Measurements from ENCODE around the gene SMDT1.

SMDT1 gene

DNA sequence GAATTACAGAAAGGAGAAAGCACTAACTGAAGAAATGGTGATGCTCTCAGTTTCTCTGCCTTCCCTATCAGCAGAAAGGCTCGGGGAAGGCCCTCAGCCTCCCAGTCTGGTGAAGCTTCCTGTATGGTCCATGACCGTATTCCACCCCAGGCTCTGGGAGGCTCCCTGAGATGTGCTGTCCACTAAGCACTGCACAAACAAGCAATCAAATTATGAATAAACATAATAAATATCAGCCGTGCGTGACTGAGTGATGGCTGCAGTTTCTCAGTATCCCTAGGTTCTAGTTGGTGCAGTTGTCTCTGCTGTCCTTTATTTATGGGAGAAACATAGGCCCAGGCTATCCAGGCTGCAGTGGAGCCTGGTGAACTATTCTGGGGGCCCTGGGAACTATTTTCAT, 3.6 kb downstream of the SMDT1 start:
- Histone ChIP-seq H3K4me3 (ENCODE audit: control insufficient read depth in 1 of 7, extremely low read depth in 1 of 7, insufficient read depth in 4 of 7, low read depth in 2 of 7, low read length in 6 of 7) (no peak overlapping the region), H3K36me3 (ENCODE audit: control insufficient read depth in 4 of 4, insufficient read depth in 4 of 4, low read length in 3 of 4) (peaks cover 12 to 52% (median 43%) of the 10 kb centered on the region in 4 experiments), H3K9me3 (ENCODE audit: control extremely low read depth in 1 of 5, control insufficient read depth in 4 of 5, insufficient read depth in 2 of 5, low read depth in 1 of 5, low read length in 4 of 5) (no peaks in the 10 kb centered on the region), H3K27me3 (replicated peaks in 2 of 5; ENCODE audit: control insufficient read depth in 4 of 5, insufficient read depth in 5 of 5, low read length in 4 of 5) (no peaks in the 10 kb centered on the region), H3K27ac (ENCODE audit: insufficient read depth in 1 of 2, low read depth in 1 of 2, low read length in 2 of 2, poor library complexity in 1 of 2, severe bottlenecking in 2 of 2) (no peak overlapping the region), H3K4me1 (ENCODE audit: control extremely low read depth in 1 of 4, control insufficient read depth in 4 of 4, insufficient read depth in 4 of 4, low read length in 3 of 4) (peaks cover 5 to 19% (median 11%) of the 10 kb centered on the region in 4 experiments)
- WGBS (ENCODE audit: insufficient coverage), result 100% methylated on average over 3 of the region's 4 CpGs
- no peak for DNase-seq
- POLR2A ChIA-PET, result no interaction called here
- CTCF ChIA-PET, result no interaction called here

DNA sequence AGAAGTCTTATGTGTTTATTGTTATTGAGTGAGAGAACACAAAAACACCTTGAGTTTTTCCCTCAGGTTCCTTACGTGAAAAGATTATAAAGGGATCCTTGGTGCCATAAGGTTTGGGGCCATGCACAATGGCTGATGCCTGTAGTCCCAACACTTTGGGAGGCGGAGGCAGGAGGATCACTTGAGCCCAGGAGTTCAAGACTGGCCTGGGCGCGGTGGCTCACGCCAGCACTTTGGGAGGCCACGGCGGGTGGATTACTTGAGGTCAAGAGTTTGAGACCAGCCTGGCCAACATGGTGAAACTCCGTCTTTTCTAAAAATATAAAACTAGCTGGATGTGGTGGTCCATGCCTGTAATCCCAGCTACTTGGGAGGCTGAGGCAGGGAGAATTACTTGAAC, 5.4 kb downstream of the SMDT1 start:
- Histone ChIP-seq H3K4me3 (ENCODE audit: control insufficient read depth in 1 of 7, extremely low read depth in 1 of 7, insufficient read depth in 4 of 7, low read depth in 2 of 7, low read length in 6 of 7) (no peak overlapping the region), H3K4me1 (ENCODE audit: control extremely low read depth in 1 of 4, control insufficient read depth in 4 of 4, insufficient read depth in 4 of 4, low read length in 3 of 4) (peaks cover 5 to 19% (median 8%) of the 10 kb centered on the region in 4 experiments), H3K27me3 (replicated peaks in 2 of 5; ENCODE audit: control insufficient read depth in 4 of 5, insufficient read depth in 5 of 5, low read length in 4 of 5) (no peaks in the 10 kb centered on the region), H3K36me3 (ENCODE audit: control insufficient read depth in 4 of 4, insufficient read depth in 4 of 4, low read length in 3 of 4) (peaks cover 12 to 57% (median 47%) of the 10 kb centered on the region in 4 experiments), H3K27ac (ENCODE audit: insufficient read depth in 1 of 2, low read depth in 1 of 2, low read length in 2 of 2, poor library complexity in 1 of 2, severe bottlenecking in 2 of 2) (no peak overlapping the region), H3K9me3 (ENCODE audit: control extremely low read depth in 1 of 5, control insufficient read depth in 4 of 5, insufficient read depth in 2 of 5, low read depth in 1 of 5, low read length in 4 of 5) (peaks cover 0 to 4% (median 0%) of the 10 kb centered on the region in 5 experiments)
- ChIA-PET CTCF (no interaction called here), POLR2A (no interaction called here)
- DNase-seq, result no peak
- 88% methylated on average over 5 of the region's 8 CpGs for WGBS (ENCODE audit: insufficient coverage)

DNA sequence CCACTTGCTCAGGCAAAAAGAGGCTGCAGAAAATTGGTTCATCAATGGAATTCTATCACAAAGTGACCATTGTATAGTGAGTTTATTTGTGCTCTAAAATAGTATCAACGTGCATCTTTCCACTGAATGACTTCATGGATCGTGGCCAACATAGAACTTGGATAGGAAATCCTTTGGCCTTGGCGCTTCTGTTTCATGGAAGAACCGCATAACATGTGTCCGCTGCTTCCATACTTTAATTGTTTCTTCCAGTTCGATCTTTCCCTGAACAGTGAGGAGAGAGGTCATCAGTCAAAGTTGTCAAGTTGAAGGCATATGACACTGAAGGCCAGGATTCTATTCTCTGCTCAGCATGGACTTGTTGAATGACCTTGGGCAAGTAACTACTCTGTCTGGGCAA, 6.6 kb downstream of the SMDT1 start:
- 91% methylated on average over 6 of the region's 6 CpGs for WGBS (ENCODE audit: insufficient coverage)
- Histone ChIP-seq H3K36me3 (ENCODE audit: control insufficient read depth in 4 of 4, insufficient read depth in 4 of 4, low read length in 3 of 4) (peaks cover 12 to 57% (median 47%) of the 10 kb centered on the region in 4 experiments), H3K27me3 (replicated peaks in 2 of 5; ENCODE audit: control insufficient read depth in 4 of 5, insufficient read depth in 5 of 5, low read length in 4 of 5) (no peaks in the 10 kb centered on the region), H3K4me1 (ENCODE audit: control extremely low read depth in 1 of 4, control insufficient read depth in 4 of 4, insufficient read depth in 4 of 4, low read length in 3 of 4) (peaks cover 0 to 14% (median 8%) of the 10 kb centered on the region in 4 experiments), H3K27ac (ENCODE audit: insufficient read depth in 1 of 2, low read depth in 1 of 2, low read length in 2 of 2, poor library complexity in 1 of 2, severe bottlenecking in 2 of 2) (no peak overlapping the region), H3K9me3 (ENCODE audit: control extremely low read depth in 1 of 5, control insufficient read depth in 4 of 5, insufficient read depth in 2 of 5, low read depth in 1 of 5, low read length in 4 of 5) (peaks cover 0 to 4% (median 0%) of the 10 kb centered on the region in 5 experiments), H3K4me3 (ENCODE audit: control insufficient read depth in 1 of 7, extremely low read depth in 1 of 7, insufficient read depth in 4 of 7, low read depth in 2 of 7, low read length in 6 of 7) (no peak overlapping the region)
- no peak for DNase-seq
- CTCF ChIA-PET, result no interaction called here
- POLR2A ChIA-PET, result no interaction called here

DNA sequence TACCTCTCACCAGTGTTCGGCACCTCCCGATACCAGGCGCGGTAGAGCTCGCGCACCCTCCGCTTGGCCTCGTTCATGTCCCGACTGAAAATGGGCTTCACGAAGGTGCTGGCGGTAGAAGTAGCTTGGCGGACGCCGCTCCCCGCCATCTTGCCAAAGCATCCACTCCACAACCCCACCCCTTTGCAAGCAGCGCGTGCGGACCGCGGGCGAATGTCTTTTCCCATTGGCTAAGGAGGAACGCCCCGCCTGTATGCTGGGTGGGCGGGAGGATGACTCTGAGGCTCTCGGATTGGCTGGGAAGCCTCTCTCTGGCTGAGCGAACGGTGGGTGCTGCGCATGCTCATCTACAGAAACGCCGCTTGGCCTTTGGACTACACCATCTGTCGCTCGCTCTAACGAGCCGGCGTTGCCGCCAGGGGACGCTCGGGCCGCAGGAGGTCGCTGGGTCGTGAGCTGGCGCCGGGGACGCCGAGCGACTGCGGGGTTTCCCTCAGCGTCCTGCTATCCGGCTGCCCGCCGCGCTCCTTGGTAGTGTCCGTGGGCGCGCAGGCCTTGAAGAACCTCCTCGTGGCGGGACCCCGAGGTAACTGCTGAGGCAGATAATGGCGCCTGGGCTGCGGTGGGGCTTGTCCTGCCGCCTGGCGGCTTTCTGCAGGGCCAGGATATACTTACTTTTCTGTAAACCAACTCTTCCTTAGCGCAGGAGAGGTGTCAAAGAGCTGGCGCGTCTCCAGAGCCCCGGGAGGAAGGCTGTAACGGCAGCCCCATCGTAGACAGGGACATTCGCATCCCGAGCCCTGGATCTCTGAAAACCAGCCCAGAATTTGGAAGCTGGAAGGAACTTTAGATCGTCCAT, 11.3 kb downstream of the SMDT1 start, which contains the start of gene NDUFA6:
TSS of gene NDUFA6 (minus strand) at position 177 of the 859 bp plus-strand sequence. CDS start at position 149, 28 bp downstream.
- Histone ChIP-seq H3K4me3 (ENCODE audit: control insufficient read depth in 1 of 7, extremely low read depth in 1 of 7, insufficient read depth in 4 of 7, low read depth in 2 of 7, low read length in 6 of 7) (peak within 1 kb of the TSS; percentile 51 to 99 (median 93)), H3K9me3 (ENCODE audit: control extremely low read depth in 1 of 5, control insufficient read depth in 4 of 5, insufficient read depth in 2 of 5, low read depth in 1 of 5, low read length in 4 of 5) (peaks cover 0 to 4% (median 0%) of the 10 kb centered on the region in 5 experiments), H3K27me3 (replicated peaks in 2 of 5; ENCODE audit: control insufficient read depth in 4 of 5, insufficient read depth in 5 of 5, low read length in 4 of 5) (no peaks in the 10 kb centered on the region), H3K4me1 (ENCODE audit: control extremely low read depth in 1 of 4, control insufficient read depth in 4 of 4, insufficient read depth in 4 of 4, low read length in 3 of 4) (peaks cover 2 to 21% (median 13%) of the 10 kb centered on the region in 4 experiments), H3K36me3 (ENCODE audit: control insufficient read depth in 4 of 4, insufficient read depth in 4 of 4, low read length in 3 of 4) (peaks cover 6 to 24% (median 14%) of the 10 kb centered on the region in 4 experiments), H3K27ac (ENCODE audit: insufficient read depth in 1 of 2, low read depth in 1 of 2, low read length in 2 of 2, poor library complexity in 1 of 2, severe bottlenecking in 2 of 2) (peak within 1 kb of the TSS; percentile 89 to 97)
- ChIA-PET POLR2A (interaction anchor here (0.6 to 3.0 kb wide), 8 partner anchors 11 to 353 kb away, joined by 3 to 31 read pairs (median 4); partner anchors contain the start of gene SMDT1), CTCF (interaction anchor here (0.6 to 4.1 kb wide), 17 partner anchors 10 to 444 kb away, joined by 3 to 29 read pairs (median 5); partner anchors contain the start of genes NFAM1, SEPTIN3 and SMDT1)
- WGBS (ENCODE audit: insufficient coverage), result 0% methylated on average over 53 of the region's 71 CpGs
- DNase-seq, result peak; percentile 99 to 100 (median 100)

DNA sequence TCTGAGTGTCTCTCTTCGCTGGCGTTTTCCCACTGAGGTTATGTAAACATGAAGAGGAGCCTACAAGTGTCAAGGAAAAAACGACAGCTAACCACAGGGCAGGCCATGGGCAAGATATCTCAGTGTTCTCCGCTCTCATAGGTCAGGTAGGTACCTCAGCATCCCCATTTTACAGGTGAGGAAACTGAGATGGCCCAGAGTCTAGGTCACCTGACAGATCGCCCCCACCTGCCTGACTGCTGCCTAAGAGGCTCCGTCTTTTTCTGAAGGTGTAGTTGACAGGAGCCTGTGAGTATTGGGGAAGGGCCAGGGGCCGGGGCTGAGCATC, 11.9 kb downstream of the SMDT1 start:
- Histone ChIP-seq H3K9me3 (ENCODE audit: control extremely low read depth in 1 of 5, control insufficient read depth in 4 of 5, insufficient read depth in 2 of 5, low read depth in 1 of 5, low read length in 4 of 5) (peaks cover 0 to 4% (median 0%) of the 10 kb centered on the region in 5 experiments), H3K36me3 (ENCODE audit: control insufficient read depth in 4 of 4, insufficient read depth in 4 of 4, low read length in 3 of 4) (peaks cover under 1 to 18% (median 10%) of the 10 kb centered on the region in 4 experiments), H3K4me3 (ENCODE audit: control insufficient read depth in 1 of 7, extremely low read depth in 1 of 7, insufficient read depth in 4 of 7, low read depth in 2 of 7, low read length in 6 of 7) (peak overlapping the region; percentile 50 to 96 (median 82)), H3K4me1 (ENCODE audit: control extremely low read depth in 1 of 4, control insufficient read depth in 4 of 4, insufficient read depth in 4 of 4, low read length in 3 of 4) (peaks cover 2 to 21% (median 13%) of the 10 kb centered on the region in 4 experiments), H3K27ac (ENCODE audit: insufficient read depth in 1 of 2, low read depth in 1 of 2, low read length in 2 of 2, poor library complexity in 1 of 2, severe bottlenecking in 2 of 2) (peak overlapping the region; percentile 78 to 97), H3K27me3 (replicated peaks in 2 of 5; ENCODE audit: control insufficient read depth in 4 of 5, insufficient read depth in 5 of 5, low read length in 4 of 5) (no peaks in the 10 kb centered on the region)
- POLR2A ChIA-PET, result no interaction called here
- DNase-seq, result no peak
- WGBS (ENCODE audit: insufficient coverage), result 21% methylated on average over 4 of the region's 7 CpGs
- CTCF ChIA-PET, result interaction anchor here (0.6 to 4.1 kb wide), 17 partner anchors 9 to 444 kb away, joined by 3 to 29 read pairs (median 5); partner anchors contain the start of genes NFAM1, SEPTIN3 and SMDT1

GRCh38 chr22:42101199-42101598, 21.7 kb downstream of the SMDT1 start:
- Histone ChIP-seq H3K4me1 (ENCODE audit: control extremely low read depth in 1 of 4, control insufficient read depth in 4 of 4, insufficient read depth in 4 of 4, low read length in 3 of 4) (no peaks in the 10 kb centered on the region), H3K27ac (ENCODE audit: insufficient read depth in 1 of 2, low read depth in 1 of 2, low read length in 2 of 2, poor library complexity in 1 of 2, severe bottlenecking in 2 of 2) (no peak overlapping the region), H3K9me3 (ENCODE audit: control extremely low read depth in 1 of 5, control insufficient read depth in 4 of 5, insufficient read depth in 2 of 5, low read depth in 1 of 5, low read length in 4 of 5) (peaks cover 12 to 63% (median 30%) of the 10 kb centered on the region in 5 experiments), H3K36me3 (ENCODE audit: control insufficient read depth in 4 of 4, insufficient read depth in 4 of 4, low read length in 3 of 4) (peaks cover 0 to 16% (median 3%) of the 10 kb centered on the region in 4 experiments), H3K27me3 (replicated peaks in 2 of 5; ENCODE audit: control insufficient read depth in 4 of 5, insufficient read depth in 5 of 5, low read length in 4 of 5) (no peaks in the 10 kb centered on the region), H3K4me3 (ENCODE audit: control insufficient read depth in 1 of 7, extremely low read depth in 1 of 7, insufficient read depth in 4 of 7, low read depth in 2 of 7, low read length in 6 of 7) (peak overlapping the region in 1 of 7 experiments; percentile 5)
- peak in 2 of 3 donors; percentile 59 to 61 for DNase-seq
- ChIA-PET POLR2A (interaction anchor here (0.6 kb wide), 1 partner anchor 23 kb away, joined by 4 read pairs; no protein-coding TSS in a partner anchor), CTCF (interaction anchor here (1.5 to 2.6 kb wide), 2 partner anchors 11 kb away, joined by 6 to 9 read pairs; partner anchors contain the start of gene NDUFA6)
- WGBS (ENCODE audit: insufficient coverage), result no CpG with 5 or more reads among the region's 3 CpGs

All from common myeloid progenitor, CD34-positive (primary cell).